Upper lobe of left lung (tissue), 6 donors: ENCODE data around the gene SGF29. TPM values are rescaled to one million over a fixed set of nuclear protein-coding genes. Genes with fewer than 3 reads are reported as not detected.
"Not testable (repeated sequence)": the region's sequence is repeated elsewhere in the genome, so short reads cannot be mapped to it uniquely, and the experiment has no call there.

ENCODE experiments used
- ATAC-seq, 2 donors: fragments of 200-7000 bp; cut with Tn5 transposase; one replicate each; pipeline ENCODE4 v1.9.1; 2022; ENCODE audit warnings: mild to moderate bottlenecking in 2 of 2, moderate library complexity in 2 of 2; ENCODE audit not compliant: low FRiP score in 2 of 2
- DNase-seq, 2 donors: peaks; one replicate each; pipeline ENCODE4 v3.0.0-alpha.2; 2019 to 2020
- H3K27ac ChIP-seq, 4 donors: fragments of 200-600 bp; sonication (generic); one replicate each; pipeline ENCODE4 v1.5.1; 2016 to 2019
- H3K27me3 ChIP-seq, 4 donors: fragments of 200-600 bp; sonication (generic); one replicate each; pipeline ENCODE4 v1.5.1; 2017 to 2019
- H3K36me3 ChIP-seq, 4 donors: fragments of 200-600 bp; sonication (generic); one replicate each; pipeline ENCODE4 v1.5.1; 2016 to 2019
- H3K4me1 ChIP-seq, 4 donors: fragments of 200-600 bp; sonication (generic); one replicate each; pipeline ENCODE4 v1.5.1; 2018 to 2019
- H3K4me3 ChIP-seq, 4 donors: fragments of 200-600 bp; sonication (generic); one replicate each; pipeline ENCODE4 v1.5.1; 2017 to 2019; ENCODE audit warnings: mild to moderate bottlenecking in 2 of 4, moderate library complexity in 1 of 4
- H3K9me3 ChIP-seq, 4 donors: fragments of 200-600 bp; sonication (generic); one replicate each; pipeline ENCODE4 v1.5.1; 2018 to 2019
- EP300 ChIP-seq, 4 donors: sonication (generic); formaldehyde crosslinking; IDR thresholded peaks; one replicate each; pipeline ENCODE4 v1.5.1; 2017; ENCODE audit warnings: antibody characterized with exemption in 4 of 4, control low read depth in 2 of 4
- POLR2A ChIP-seq, 4 donors: fragments of 450-650 bp; IDR thresholded peaks; one replicate each; pipeline ENCODE4 v1.5.1; 2016 to 2017; ENCODE audit warnings: antibody characterized with exemption in 4 of 4, mild to moderate bottlenecking in 2 of 4
- POLR2AphosphoS5 ChIP-seq, 2 donors: sonication (generic); formaldehyde crosslinking; IDR thresholded peaks; one replicate each; pipeline ENCODE4 v1.5.1; 2017; ENCODE audit warnings: antibody characterized with exemption in 2 of 2
- WGBS, 2 donors: methylation state at CpG; one replicate each; pipeline ENCODE4 v1.1.5; 2017 to 2018; 5-methylcytosine and 5-hydroxymethylcytosine counted together
- total RNA-seq, 6 donors: library from RNA; depleted of rRNA in 4 of 6; stranded (reverse); fragments of >200 nt in 4 of 6; gene quantifications; one replicate each; pipeline versions ENCODE4 v1.1.0 to v1.2.1, GENCODE V29; 2016 to 2021
- TF ChIP-seq, protein P1 (sequence below), 6 experiments: fragments of 450-650 bp in 4 of 6; fragments of 200-600 bp in 2 of 6; sonication (generic) in 2 of 6; IDR thresholded peaks; one replicate each; pipeline ENCODE4 v1.5.1; 2016 to 2019; ENCODE audit warnings: antibody characterized with exemption in 6 of 6
- donor health status: DM: no; HTN: no; CAD: no; lungs with moderate emphysema.
- donor health status: DM: no; HTN: yes; CAD: no; lungs with severe emphysema.

The SGF29 gene
- total RNA-seq, 6 donors from 2014 or later: 24.8 to 67.1 (median 37.3) TPM

DNA sequence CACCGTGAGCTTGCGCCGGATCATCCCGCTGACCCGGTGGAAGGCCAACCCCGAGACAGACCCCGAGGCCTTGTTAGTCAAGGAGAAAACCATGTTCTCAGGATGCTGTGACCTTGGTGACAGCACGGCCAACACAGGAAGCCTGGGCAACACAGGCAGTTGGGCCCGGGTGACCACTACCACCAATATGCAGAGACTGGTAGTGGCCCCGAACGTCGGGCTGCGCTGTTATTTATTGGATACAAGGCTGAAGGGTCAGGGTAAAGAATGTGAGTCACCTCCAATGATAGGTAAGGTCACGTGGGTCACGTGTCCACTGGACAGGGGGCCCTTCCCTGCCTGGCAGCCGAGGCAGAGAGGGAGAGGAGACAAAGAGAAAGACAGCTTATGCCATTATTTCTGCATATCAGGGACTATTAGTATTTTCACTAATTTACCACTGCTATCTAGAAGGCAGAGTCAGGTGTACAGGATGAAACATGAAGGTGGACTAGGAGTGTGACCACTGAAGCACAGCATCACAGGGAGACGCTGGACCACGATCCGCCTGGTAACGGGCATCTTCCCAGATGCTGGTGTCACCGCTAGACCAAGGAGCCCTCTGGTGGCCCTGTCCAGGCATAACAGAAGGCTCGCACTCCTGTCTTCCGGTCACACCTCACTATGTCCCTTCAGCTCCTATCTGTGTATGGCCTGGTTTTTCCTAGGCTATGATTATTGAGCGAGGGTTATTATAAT is 61.9 kb downstream of the SGF29 start:
- H3K4me3 ChIP-seq, H3K36me3 ChIP-seq, H3K27me3 ChIP-seq, H3K9me3 ChIP-seq, H3K27ac ChIP-seq: not testable (repeated sequence)
- H3K4me1 ChIP-seq: peaks cover 5 to 13% (median 7%) of the 10 kb centered on the region in 4 donors
- ATAC-seq (peak in 1 of 2 donors; percentile 36), DNase-seq (peak; percentile 25 to 78)
- TF ChIP-seq, protein P1, sequence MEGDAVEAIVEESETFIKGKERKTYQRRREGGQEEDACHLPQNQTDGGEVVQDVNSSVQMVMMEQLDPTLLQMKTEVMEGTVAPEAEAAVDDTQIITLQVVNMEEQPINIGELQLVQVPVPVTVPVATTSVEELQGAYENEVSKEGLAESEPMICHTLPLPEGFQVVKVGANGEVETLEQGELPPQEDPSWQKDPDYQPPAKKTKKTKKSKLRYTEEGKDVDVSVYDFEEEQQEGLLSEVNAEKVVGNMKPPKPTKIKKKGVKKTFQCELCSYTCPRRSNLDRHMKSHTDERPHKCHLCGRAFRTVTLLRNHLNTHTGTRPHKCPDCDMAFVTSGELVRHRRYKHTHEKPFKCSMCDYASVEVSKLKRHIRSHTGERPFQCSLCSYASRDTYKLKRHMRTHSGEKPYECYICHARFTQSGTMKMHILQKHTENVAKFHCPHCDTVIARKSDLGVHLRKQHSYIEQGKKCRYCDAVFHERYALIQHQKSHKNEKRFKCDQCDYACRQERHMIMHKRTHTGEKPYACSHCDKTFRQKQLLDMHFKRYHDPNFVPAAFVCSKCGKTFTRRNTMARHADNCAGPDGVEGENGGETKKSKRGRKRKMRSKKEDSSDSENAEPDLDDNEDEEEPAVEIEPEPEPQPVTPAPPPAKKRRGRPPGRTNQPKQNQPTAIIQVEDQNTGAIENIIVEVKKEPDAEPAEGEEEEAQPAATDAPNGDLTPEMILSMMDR (IDR thresholded peaks at IDR 0.05): peak; percentile 62 to 83 (median 81)
- WGBS, 2 donors: 43 to 49% methylated on average over 14 to 17 of the region's 24 CpGs

GRCh38 chr16:28616224-28616577 is 62.5 kb downstream of the SGF29 start:
- H3K27me3 ChIP-seq, H3K4me1 ChIP-seq, H3K4me3 ChIP-seq, H3K27ac ChIP-seq, ATAC-seq, H3K36me3 ChIP-seq, H3K9me3 ChIP-seq, DNase-seq: not testable (repeated sequence)
- 61 to 70% methylated on average over 7 of the region's 7 CpGs for WGBS, 2 donors

DNA sequence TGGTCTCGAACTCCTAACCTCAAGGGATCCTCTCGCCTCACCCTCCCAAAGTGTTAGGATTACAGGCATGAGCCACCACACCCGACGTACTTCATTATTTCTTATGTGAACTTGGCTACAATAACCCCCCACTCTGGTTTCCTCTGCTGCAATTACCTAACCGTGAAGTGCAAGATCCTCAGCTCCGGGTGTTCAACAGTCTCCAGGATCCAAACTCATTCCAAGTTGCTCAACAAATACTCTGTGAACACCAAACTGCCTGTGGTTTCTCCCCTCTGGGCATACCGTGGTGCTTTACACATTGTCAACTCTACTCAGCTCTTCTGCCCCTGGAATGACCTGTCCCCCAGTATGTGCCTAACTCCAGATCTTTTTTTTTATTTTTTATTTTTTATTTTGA is 62.9 kb downstream of the SGF29 start:
- WGBS, 2 donors: 64 to 66% methylated on average over 7 of the region's 7 CpGs
- Histone ChIP-seq H3K4me1 (peaks cover 0 to 6% (median 0%) of the 10 kb centered on the region in 4 donors), H3K27ac (no peak overlapping the region), H3K9me3 (no peaks in the 10 kb centered on the region), H3K4me3 (no peak overlapping the region), H3K27me3 (no peaks in the 10 kb centered on the region), H3K36me3 (no peaks in the 10 kb centered on the region)
- ATAC-seq (no peak), DNase-seq (no peak)
- no peak for TF ChIP-seq POLR2AphosphoS5 (IDR thresholded peaks at IDR 0.05)
- no peak for TF ChIP-seq POLR2A (IDR thresholded peaks at IDR 0.05)

DNA sequence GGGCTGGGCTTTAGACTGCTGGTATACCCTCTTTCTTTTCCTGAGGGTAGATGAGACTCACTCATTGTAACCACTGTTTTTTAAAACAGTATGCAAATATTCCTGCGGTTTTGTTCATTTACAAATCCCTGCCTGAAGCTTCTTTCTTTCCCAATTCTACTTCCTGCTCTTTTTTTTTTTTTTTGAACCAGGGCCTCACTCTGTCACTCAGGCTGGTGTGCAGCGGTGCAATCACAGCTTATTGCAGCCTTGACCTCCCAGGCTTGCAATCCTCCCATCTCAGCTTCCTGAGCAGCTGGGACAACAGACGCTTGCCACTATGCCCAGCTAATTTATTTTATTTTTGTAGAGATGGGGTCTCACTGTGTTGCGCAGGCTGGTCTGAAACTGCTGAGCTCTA is 64.2 kb downstream of the SGF29 start:
- no peak overlapping the region for H3K4me3 ChIP-seq
- H3K4me1 ChIP-seq: peaks cover 0 to 14% (median 6%) of the 10 kb centered on the region in 4 donors
- H3K9me3 ChIP-seq: no peaks in the 10 kb centered on the region
- ATAC-seq (no peak), DNase-seq (no peak)
- WGBS, 2 donors: 57 to 59% methylated on average over 4 of the region's 4 CpGs
- TF ChIP-seq POLR2A (IDR thresholded peaks at IDR 0.05) (no peak), POLR2AphosphoS5 (IDR thresholded peaks at IDR 0.05) (no peak), EP300 (IDR thresholded peaks at IDR 0.05) (no peak)
- TF ChIP-seq, protein P1 (IDR thresholded peaks at IDR 0.05): no peak
- no peaks in the 10 kb centered on the region for H3K36me3 ChIP-seq
- no peaks in the 10 kb centered on the region for H3K27me3 ChIP-seq
- H3K27ac ChIP-seq: no peak overlapping the region

- not testable (repeated sequence) for DNase-seq, ATAC-seq
- 81 to 95% methylated on average over 1 of the region's 1 CpG for WGBS, 2 donors
Measured at GRCh38 chr16:28620316-28620715, 66.6 kb downstream of the SGF29 start.

GRCh38 chr16:28621481-28622155 is 67.9 kb downstream of the SGF29 start:
- DNase-seq (no peak), ATAC-seq (no peak)
- TF ChIP-seq POLR2AphosphoS5 (IDR thresholded peaks at IDR 0.05) (no peak), POLR2A (IDR thresholded peaks at IDR 0.05) (no peak), EP300 (IDR thresholded peaks at IDR 0.05) (no peak)
- TF ChIP-seq, protein P1 (IDR thresholded peaks at IDR 0.05): no peak
- Histone ChIP-seq H3K27me3 (no peaks in the 10 kb centered on the region), H3K36me3 (no peaks in the 10 kb centered on the region), H3K27ac (no peak overlapping the region), H3K9me3 (no peaks in the 10 kb centered on the region), H3K4me1 (peaks cover 0 to 27% (median 8%) of the 10 kb centered on the region in 4 donors), H3K4me3 (no peak overlapping the region)
- WGBS, 2 donors: 78 to 84% methylated on average over 7 of the region's 7 CpGs

More at GRCh38 chr16:28620316-28620715, 66.6 kb downstream of the SGF29 start:
- H3K9me3 ChIP-seq, H3K27ac ChIP-seq, H3K4me3 ChIP-seq, H3K36me3 ChIP-seq, H3K27me3 ChIP-seq: not testable (repeated sequence)
- peaks cover 0 to 27% (median 8%) of the 10 kb centered on the region in 4 donors for H3K4me1 ChIP-seq

DNA sequence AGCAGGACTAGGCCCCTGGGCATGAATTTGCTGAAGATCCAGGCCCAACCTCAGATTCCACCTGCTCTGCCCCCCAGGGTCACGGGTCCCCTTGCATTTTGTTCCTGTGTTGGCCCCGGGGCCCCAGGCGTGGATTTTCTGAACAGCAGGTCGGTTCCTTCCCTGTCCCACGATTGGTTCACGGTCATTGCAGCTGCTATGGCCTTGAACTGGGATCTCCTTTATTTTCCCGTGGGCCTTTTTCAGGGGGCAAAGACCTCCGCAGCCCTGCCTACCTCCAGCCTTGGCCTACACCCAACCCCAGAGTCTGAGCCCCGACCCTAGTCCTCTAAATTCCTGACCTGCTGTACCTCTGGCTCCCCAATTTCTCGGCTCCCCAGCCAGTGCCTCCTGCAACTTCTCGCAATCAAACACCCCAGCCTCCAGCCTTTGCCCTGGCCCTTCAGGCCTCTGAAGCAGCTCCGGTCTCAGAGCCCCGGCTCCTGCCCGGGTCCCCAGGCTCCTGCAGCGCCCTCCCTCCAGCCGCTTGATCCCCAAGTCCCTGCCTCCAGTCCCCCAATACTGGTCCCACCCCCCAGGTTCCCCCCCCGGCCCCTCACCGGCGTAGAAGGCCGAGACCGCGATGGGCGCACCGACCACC is 68.9 kb downstream of the SGF29 start:
- peak; percentile 31 to 57 for ATAC-seq
- not testable (repeated sequence) for H3K9me3 ChIP-seq, H3K27me3 ChIP-seq, H3K36me3 ChIP-seq, DNase-seq
- H3K4me1 ChIP-seq: peaks cover 0 to 21% (median 8%) of the 10 kb centered on the region in 4 donors
- H3K4me3 ChIP-seq: peak overlapping the region; percentile 29 to 68 (median 60)
- WGBS, 2 donors: 47 to 62% methylated on average over 18 of the region's 24 CpGs
- peak overlapping the region in 3 of 4 donors; percentile 26 to 66 (median 33) for H3K27ac ChIP-seq
